NCI-H510A (cell line): ENCODE data around the gene APOO.

Experiments used
- DNase-seq: peaks from one replicate; lab custom pipeline; 2025; lab: John Stamatoyannopoulos, UW

APOO gene

GRCh38 chrX:23907498-23908218 is at the start of gene APOO, which contains the start of gene CXorf58:
Gene APOO (minus strand): TSS chrX:23907938. CDS start chrX:23907702, 236 bp downstream.
Gene CXorf58 (plus strand): TSS chrX:23908006. CDS start chrX:23910303, 2,297 bp downstream.
- peak; percentile 91 for DNase-seq

DNA sequence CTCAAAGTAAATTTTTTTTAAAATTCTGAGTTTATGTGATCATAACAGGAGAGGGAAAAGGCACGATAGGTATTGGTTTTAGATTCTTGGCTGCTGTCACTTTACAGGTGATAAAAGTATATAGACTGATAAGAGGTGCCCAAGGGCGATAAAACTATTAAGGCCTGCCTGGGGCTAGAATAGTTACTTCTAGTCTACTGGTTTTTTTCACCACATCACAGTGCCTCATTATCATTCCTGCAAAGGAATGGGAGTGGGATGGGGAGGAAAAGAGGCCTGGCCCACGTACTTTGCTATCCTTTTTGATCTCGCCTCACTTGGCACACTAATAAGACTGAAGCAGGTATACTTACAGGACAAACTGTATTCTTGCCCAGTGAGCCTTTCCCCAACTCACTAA is 46.7 kb upstream of the APOO start:
- DNase-seq, result no peak

GRCh38 chrX:23953908-23954269 is 46.2 kb upstream of the APOO start:
- DNase-seq, result no peak

GRCh38 chrX:23952984-23953907 is 45.5 kb upstream of the APOO start:
- no peak for DNase-seq

- DNase-seq, result no peak
Measured at GRCh38 chrX:23952391-23952790, 44.7 kb upstream of the APOO start.

DNA sequence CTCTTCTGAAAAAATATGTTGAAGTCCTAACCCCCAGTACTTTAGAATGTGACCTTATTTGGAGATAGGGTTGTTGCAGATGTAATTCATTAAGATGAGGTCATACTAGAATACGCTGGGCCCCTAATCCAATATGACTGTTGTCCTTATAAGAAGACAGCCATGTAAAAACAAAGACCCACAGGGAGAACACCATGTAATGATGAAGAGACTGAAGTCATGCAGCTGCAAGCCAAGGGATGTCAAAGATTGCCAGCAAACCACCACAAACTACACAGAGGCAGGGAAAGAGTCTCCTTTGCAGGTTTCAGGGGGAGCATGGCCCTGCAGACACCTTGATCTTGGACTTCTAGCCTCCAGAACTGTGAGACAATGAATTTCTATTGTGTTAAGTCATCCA is 37.5 kb upstream of the APOO start:
- DNase-seq, result no peak

DNA sequence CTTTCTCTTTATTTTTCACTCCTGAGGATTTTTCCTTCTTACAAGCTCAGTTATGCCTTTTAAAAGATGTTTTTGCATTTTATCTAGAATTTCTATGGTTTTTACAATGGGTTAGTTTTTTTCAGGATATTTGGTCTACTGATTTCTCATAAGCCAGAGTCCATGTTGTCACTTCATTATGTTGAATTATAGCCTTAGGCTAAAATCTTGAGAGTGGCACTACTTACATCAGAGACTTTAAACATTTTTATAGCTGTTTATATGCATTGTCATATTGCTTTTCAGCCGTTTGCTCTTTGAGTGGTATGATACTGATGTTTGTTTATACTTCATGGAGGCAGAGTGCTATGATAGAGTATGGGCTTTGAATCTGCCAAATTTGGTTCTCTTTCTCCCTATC is 36.5 kb upstream of the APOO start:
- no peak for DNase-seq

DNA sequence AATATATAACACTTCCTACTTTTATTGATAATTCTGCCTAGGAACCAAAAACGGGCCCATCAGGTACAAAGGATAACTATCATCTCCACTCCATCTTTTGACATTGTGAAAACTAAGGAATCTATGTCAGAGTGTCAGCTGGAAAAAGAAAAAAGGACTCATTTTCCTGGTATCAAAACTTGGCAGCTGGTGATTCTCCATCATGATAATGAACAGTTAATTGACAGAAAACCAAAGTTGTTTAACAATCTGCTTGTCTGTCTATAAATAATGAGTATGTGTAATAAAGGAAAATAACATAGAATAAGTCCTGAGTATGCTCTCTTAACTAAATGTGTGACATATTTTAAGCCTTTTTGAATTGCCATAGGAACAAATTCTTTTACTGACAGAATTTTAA is 31.5 kb upstream of the APOO start:
- no peak for DNase-seq

DNA sequence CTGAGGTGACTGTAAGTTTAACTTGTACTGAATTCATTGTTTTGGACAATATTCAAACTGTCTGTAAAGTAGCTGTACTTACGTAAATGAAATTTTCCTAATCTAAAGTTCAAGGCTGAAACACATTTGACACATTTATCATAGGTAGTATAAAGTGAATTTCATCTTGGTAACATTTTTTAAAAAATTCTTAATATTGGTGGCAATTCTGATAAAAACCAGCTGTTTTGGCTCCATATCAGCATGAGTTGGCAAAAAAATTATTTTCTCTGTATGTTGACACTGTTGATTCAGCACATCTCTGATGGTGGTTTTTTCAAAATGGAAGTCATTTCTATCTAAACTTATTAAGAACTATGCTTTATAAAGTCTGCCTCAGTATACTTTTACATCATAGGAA is 31.0 kb upstream of the APOO start:
- DNase-seq, result no peak

- no peak for DNase-seq
Measured at GRCh38 chrX:23937100-23937499, 29.4 kb upstream of the APOO start.

- DNase-seq, result no peak
Measured at GRCh38 chrX:23936180-23936579, 28.4 kb upstream of the APOO start.

GRCh38 chrX:23935106-23935505 is 27.4 kb upstream of the APOO start:
- DNase-seq, result no peak

GRCh38 chrX:23932046-23932445 is 24.3 kb upstream of the APOO start:
- no peak for DNase-seq

DNA sequence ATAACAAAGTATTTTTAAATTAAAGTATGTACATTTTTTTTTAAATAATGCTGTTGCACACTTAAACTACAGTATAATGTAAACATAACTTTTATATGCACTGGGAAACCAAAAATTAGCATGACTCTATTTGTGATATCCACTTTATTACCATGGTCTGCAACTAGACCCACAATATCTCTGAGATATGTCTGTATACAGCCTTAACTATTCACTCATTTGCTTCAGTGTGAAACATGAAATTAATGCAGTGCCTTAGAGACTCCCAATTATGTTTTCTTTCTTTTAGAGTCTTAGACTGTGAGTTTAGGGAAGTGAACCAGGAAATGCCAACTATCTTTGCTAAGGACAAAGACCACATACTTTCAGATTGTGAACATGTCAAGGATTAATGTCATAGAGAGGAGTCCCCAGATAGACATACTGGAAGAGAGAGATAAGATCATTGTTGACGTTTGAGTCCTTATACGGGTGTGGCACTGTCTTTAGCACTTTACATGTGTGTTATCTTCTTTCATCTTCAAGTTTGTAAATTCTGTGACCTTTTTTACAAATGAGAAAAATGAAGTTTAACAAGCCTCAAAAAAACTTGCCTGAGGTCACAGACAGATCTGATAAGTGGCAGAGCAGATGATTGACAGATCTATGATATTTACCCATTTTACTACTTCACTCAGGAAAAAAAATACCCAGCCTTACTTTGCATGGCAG is 23.3 kb upstream of the APOO start:
- DNase-seq, result no peak

DNA sequence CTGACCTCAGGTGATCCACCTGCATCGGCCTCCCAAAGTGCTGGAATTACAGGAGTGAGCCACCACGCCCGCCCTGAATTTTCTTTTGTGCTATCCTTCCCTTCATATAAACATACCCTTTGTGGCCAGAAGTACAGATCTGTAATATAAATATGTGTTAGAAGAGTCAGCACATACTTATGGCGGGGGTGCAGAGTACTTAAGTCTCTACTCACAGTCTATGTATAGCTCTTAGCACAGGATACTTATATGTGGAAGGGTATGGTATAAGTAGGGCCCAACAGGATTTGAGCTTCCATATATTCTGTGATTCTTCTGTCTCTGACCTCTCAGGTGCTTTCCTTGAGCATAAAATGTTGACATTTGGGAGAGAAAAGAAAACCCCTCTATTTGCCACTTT is 18.3 kb upstream of the APOO start:
- no peak for DNase-seq

DNA sequence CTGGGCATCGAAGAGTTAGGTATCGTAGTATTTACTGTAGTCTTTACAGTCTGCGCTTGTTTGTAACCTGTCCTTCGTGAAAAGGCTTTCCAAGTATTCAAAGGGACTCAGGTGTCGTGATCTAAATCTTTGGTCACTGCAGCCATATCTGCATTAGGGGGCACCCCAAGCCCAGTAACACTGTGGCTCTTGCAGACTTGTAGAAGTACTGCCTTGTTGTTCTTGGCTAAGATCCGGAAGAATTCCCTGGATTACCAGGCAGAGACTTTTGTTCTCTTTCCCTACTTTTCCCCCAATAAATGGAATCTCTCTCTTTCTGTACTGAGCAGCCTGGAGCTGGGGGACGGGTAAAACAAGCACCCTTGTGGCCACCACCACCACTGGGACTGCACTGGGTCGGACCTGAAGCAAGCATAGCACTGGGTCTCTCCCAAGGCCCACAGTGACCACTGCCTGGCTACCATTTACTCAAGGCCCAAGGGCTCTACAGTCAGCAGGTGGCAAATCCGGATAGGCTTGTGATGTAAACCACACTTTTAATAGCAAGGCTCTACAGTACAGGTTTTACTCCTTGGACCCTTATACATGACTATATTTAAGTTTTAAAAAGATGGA is 12.1 kb upstream of the APOO start:
- no peak for DNase-seq

- DNase-seq, result no peak
Measured at GRCh38 chrX:23919148-23919547, 11.4 kb upstream of the APOO start.

DNA sequence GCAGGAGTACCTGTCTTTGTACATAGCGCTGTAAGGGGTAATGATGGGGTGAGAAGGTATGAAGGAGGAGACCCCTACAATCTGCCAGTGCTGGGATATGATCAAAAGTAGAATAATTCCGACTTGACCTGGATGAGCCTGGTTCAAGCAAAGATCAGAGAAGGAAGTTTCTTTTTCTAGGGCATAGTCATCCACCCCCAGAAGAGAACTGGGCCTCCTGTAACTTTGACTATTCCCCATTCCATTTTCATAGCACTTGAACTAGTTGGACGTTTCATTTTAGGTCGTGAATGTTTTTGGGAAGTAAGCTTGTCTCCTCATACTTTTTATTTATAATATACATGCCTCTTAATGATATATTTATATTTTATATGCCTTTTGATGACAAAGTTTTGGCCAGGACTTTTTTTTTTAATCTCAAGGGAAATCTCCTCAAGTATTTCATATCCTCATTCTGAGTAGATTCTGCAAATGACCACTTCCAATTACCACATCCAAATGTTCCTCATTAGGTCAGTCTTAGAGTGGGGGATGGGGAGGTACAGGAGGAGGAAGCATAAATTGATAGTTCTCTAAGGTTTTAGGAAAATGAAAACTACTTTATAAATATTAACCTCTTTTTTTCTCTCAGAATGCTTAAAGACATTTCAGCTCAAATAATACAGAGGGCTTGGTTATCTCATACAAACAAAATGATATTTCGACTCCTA is 3.5 kb upstream of the APOO start:
- no peak for DNase-seq

DNA sequence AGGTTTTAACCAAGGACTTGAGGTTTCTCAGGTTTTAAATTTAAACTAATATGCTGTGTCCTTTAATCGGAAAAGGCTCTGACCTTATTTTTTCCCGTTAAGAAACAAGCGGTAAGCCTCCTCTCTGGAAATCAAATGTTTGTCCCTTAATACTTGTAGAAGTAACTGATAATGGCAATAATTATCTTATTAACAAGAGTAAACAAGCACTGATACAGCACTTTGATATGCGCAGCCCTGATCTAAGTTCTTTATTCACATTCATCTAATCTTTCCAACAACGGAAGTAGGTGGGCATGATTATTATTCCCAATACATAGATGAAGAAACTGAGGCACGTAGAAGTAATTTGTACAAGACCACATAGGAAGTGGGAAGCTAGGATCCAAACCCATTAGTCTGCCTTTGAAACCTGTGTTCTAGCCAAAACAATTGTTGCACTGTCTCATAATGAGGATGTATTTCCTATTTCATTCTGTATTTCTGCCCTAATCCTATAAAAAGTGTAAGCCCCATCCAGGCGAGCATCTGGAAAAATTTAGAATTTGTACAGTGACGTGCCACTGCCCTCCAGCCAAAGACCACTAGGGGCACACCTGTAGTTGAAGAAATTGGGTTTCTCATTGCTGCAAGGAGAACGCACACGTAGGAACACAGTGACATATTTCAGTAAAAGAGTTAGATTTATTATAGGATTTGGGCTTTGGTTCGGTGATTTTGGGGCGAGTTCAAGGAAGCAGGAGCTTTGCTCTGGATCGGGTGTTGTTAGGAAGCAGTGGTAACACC is 674 bp upstream of the APOO start:
- no peak for DNase-seq

GRCh38 chrX:23907111-23907497 is 634 bp downstream of the APOO start:
- DNase-seq, result no peak

DNA sequence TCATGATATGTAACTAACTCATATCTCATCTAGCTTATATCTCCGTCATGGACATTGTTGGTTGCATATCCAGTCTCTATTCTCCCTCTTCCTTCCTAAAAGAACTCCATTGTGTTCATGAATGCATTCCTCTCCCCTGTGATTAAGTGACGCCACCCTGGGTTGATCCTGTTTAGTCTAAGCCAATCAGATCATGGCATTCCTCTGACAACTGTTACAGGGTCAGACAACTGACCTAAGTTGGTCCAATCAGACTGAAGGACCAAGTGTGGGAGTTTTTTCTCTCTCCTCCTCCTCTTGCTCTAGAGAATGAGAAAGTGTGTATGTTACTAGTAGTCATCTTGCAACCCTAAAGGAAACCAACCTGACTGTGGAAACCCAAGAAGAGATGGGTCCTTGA is 3.6 kb downstream of the APOO start:
- DNase-seq, result no peak
